Right hindlimb (tissue), 1 donor: ENCODE results near the gene THYN1.
"Not testable (repeated sequence)": the region's sequence is repeated elsewhere in the genome, so short reads cannot be mapped to it uniquely, and the experiment has no call there.

Experiments
- DNase-seq: peaks from one replicate; pipeline ENCODE4 v3.0.0-alpha.2; 2018

The THYN1 gene

GRCh38 chr11:134253188-134253993 is at the start of gene THYN1, which contains the start of gene ACAD8:
Gene THYN1 (minus strand): TSS chr11:134253352. CDS start chr11:134252882, 470 bp downstream.
Gene ACAD8 (plus strand): TSS chr11:134253568. CDS start chr11:134253601, 33 bp downstream.
- DNase-seq = peak; percentile 97

GRCh38 chr11:134294664-134295063 is 41.5 kb upstream of the THYN1 start:
- DNase-seq = no peak

- no peak for DNase-seq
Measured at GRCh38 chr11:134293119-134294113, 40.3 kb upstream of the THYN1 start.

DNA sequence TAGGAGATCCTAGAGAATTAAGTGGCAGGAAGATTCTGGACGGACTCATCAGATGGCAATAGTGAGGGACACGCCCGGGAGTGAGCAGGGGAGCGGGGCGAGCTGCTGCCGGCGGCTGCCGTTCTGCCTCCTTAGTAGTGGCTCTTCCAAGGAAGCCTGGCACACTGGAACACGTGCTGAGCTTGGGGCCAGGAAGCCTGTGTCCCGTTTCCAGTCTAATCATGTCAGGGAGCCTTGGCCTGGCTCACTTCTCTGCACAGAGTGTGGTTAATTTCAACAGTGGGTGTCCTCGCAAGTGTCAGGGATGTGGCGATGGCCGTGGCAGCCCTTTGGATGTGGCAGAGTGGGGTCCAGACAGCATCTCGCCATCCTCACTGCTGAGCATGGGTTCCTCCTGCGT is 39.5 kb upstream of the THYN1 start:
- no peak for DNase-seq

GRCh38 chr11:134291196-134291595 is 38.0 kb upstream of the THYN1 start:
- DNase-seq = no peak

DNA sequence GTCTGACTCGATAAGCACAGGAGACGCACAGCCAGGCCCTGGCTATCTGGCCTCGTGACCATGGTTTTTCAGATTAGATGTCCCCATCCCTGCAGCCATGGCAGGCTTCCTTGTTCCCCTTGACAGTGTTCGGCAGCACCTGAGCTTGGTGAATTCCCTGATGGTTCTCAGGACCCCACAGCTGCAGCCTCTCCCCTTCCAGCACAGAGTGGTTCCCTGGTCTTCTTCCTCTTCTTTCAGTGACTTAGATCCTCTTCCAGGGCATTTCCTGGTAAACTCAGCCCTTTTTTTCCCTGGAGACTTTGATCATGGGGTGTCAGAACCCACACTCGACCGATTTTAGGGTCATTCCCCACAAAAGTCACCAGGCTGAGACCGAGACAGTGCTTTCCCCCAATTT is 37.5 kb upstream of the THYN1 start:
- DNase-seq = no peak

- peak; percentile 39 for DNase-seq
Measured at GRCh38 chr11:134289789-134290188, 36.6 kb upstream of the THYN1 start.

GRCh38 chr11:134289167-134289566 is 36.0 kb upstream of the THYN1 start:
- no peak for DNase-seq

GRCh38 chr11:134288486-134288885 is 35.3 kb upstream of the THYN1 start:
- no peak for DNase-seq

GRCh38 chr11:134287561-134287960 is 34.4 kb upstream of the THYN1 start:
- DNase-seq = no peak

GRCh38 chr11:134284349-134284748 is 31.2 kb upstream of the THYN1 start:
- DNase-seq = not testable (repeated sequence)

DNA sequence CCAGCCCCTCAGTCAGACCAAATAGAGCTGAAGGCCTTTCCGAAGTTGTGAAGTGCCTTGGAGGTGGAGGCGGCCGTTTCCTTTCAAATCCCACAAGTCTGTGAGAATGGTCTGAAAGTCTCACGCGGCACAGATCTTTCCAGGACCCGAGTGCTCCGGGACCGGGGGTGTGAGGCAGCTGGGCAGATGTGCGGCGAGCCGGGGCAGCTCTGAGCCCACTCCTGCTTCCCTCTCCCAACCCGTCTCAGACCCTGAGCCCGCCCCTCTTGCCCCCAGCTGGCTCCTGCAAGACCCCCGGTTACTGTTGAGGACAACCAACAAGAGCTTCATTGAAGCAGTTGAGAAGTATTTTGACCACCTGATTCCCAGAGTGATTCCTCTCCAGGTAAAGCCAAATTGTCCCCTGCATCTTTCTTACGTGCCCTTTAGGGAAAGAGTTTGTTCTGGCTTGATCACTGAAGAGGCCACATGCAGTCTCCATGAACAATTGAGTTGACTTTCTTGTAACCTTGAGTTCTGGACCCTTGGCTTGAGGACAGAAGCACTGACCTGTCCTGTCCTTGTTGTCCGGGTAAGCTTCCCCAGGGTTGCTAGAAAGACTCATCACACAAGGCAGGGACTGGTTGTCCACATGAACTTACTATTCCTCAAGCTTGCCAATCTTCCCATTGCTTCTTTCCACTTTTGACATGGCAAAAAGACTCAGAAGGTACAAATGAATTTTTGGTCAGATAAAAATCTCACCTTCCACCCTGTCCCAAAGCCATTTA is 30.5 kb upstream of the THYN1 start:
- DNase-seq = no peak

- no peak for DNase-seq
Measured at GRCh38 chr11:134282121-134283045, 29.2 kb upstream of the THYN1 start.

DNA sequence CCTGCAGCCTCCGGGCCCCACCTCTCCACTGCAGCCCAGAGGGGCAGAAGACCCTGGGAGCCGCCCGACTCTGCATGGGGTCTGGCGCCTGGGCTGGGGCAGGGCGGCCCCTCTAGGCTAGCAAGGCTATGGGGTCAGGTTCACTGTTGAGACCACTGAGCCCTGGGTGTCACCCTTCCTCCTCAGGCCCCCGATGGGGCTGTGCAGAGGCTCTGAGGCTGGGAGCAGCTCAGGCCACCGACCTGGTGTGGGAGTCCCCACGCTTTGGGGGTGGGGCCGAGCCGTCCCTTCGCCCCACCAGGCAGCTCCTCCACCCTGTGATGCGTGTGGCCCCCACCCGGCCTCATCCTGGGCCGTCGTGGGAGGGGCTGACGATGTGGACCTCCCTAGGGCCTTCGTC is 28.5 kb upstream of the THYN1 start:
- not testable (repeated sequence) for DNase-seq

GRCh38 chr11:134278356-134278755 is 25.2 kb upstream of the THYN1 start:
- DNase-seq = no peak

GRCh38 chr11:134277183-134278001 is 24.2 kb upstream of the THYN1 start:
- DNase-seq = no peak

- no peak for DNase-seq
Measured at GRCh38 chr11:134276396-134277182, 23.4 kb upstream of the THYN1 start.

GRCh38 chr11:134275534-134276395 is 22.6 kb upstream of the THYN1 start, which contains the start of gene GLB1L3:
Gene GLB1L3 (plus strand): TSS chr11:134276379. CDS start chr11:134276741, 362 bp downstream.
- DNase-seq = no peak

- DNase-seq = no peak
Measured at GRCh38 chr11:134275188-134275533, 22.0 kb upstream of the THYN1 start.
